HG02970 (cell line): Measurements from ENCODE around the gene CLIP1.
"Not testable (repeated sequence)": the region's sequence is repeated elsewhere in the genome, so short reads cannot be mapped to it uniquely, and the experiment has no call there.

Experiments
- ATAC-seq: cut with Tn5 transposase; IDR thresholded peaks from one replicate; pipeline ENCODE4 v1.9.1; 2021; ENCODE audit warnings: mild to moderate bottlenecking, moderate library complexity, moderate number of reproducible peaks; ENCODE audit not compliant: unreplicated experiment, low FRiP score

Gene CLIP1

DNA sequence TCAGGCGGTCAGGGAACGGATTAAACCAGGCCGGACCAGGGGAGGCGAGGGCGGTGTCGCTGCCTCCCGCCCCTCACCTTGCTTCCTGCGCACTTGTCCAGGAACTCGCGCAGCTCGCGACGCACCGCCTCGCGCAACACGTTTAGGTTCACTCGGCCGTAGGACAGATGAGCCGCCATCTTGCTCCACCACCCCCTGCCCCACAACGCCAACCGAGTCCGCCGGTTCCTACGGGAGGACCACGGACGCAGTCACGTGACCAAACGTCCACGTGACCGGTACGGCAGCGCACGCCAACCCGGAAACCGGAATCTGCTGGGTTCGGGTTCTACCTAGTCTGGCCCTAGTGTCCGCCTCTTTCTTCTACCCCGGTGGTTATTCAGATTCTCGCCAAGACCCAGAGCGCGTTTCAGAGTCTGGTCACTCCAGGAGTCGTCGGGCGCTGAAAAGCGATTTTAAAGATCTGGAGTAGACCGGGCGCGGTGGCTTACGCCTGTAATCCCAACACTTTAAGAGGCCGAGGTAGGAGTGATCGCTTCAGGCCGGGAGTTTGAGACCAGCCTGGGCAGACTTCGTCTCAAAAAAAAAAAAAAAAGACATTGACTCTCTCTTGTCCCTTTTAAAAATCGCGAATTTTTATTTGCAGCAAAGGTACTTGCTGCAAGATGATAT is 156.1 kb downstream of the CLIP1 start, which contains the start of gene VPS33A:
Gene VPS33A (minus strand): TSS at position 265 of the 672 bp plus-strand sequence. CDS start 86 bp downstream, at position 179.
- peak; percentile 96 for ATAC-seq

- ATAC-seq, result peak; percentile 20
Observed at GRCh38 chr12:122265886-122266229, 156.6 kb downstream of the CLIP1 start.

GRCh38 chr12:122265476-122265875 is 157.0 kb downstream of the CLIP1 start:
- no peak for ATAC-seq

DNA sequence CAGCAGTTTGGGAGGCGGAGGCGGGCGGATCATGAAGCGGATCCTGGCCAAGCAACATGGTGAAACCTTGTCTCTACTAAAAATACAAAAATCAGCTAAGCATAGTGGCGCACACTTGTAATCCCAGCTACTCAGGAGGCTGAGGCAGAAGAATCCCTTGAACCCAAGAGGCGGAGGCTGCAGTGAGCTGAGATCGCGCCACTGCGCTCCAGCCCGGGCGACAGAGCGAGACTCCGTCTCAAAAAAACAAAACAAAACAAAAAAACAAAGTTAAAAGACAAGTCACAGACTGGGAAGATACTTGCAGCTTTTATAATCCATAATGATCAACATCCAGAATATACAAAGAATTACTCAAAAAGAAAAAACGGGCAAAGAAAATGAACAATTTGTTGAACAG is 161.7 kb downstream of the CLIP1 start:
- not testable (repeated sequence) for ATAC-seq

GRCh38 chr12:122258939-122259338 is 163.5 kb downstream of the CLIP1 start:
- not testable (repeated sequence) for ATAC-seq

- ATAC-seq, result not testable (repeated sequence)
Observed at GRCh38 chr12:122258462-122258861, 164.0 kb downstream of the CLIP1 start.

DNA sequence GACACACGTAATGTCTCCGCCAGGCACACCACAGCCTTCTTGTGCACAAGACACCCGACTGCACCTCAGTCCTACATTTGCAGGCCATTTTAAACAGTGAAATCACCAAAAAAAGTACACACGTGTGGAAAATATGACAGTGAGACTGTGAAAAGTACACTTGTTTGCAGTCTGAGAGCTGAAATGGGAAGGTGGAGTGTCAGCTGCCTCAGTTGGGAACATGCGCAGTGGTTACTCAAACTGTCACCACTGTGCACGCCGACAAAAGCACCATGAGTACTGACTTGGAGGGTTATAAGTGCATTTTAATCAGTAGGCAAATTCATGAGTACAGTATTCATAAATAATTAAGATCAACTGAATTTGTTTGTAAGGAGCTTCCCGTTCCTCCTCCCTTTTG is 171.9 kb downstream of the CLIP1 start:
- no peak for ATAC-seq

DNA sequence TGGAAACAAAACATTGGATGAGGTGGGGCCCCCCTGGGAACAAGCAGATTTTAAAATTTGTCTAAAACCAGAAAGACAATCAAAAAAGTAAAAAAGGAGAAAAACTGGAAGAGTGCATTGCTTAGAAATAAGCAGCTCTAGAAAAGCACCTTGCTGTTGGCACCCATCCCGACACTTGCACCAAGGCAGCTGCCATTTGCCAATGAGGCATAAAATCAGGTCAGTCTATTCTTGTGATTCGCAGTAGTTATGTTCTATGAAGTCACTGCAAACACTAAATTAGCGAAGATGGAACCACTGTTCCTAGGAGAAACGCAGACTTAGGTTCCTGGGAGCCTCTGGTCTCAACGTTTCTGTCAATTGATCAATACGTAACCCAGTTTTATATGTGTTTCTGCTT is 172.4 kb downstream of the CLIP1 start:
- ATAC-seq, result no peak

DNA sequence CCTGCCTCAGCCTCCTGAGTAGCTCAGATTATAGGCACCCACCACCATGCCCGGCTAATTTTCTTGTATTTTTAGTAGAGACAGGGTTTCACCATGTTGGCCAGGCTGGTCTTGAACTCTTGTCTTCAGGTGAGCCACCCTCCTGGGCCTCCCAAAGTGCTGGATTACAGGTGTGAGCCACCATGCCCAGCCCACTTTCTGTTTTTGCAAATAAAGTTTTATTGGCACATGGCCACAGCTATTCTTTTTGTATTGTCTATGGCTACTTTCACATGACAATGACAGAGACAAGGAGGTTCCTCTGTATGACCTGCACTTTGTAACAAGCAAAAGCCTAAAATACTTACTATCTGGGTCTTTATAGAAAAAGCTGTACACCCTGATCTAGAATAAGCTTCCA is 176.9 kb downstream of the CLIP1 start:
- ATAC-seq, result no peak

GRCh38 chr12:122244565-122245371 is 177.7 kb downstream of the CLIP1 start:
- no peak for ATAC-seq

DNA sequence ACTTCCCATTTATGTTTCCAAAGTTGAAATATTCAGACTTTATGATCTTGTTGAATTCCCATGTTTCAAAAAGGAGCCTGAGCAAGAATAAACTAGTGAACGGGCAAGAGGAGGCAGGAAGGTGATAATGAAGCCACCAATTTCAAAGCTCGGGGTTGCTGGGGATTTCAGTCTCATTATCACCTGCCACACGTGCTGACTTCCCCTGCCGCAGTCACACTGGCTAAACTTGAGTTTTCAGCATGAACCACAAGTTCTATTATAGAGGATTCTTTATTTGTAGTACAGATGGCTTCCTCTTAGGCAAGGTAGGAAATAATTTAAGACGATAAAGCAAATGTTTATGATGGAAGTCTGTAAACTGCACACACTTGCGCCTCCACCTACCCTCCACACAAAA is 178.5 kb downstream of the CLIP1 start:
- no peak for ATAC-seq

- no peak for ATAC-seq
Observed at GRCh38 chr12:122238861-122239260, 183.6 kb downstream of the CLIP1 start.

DNA sequence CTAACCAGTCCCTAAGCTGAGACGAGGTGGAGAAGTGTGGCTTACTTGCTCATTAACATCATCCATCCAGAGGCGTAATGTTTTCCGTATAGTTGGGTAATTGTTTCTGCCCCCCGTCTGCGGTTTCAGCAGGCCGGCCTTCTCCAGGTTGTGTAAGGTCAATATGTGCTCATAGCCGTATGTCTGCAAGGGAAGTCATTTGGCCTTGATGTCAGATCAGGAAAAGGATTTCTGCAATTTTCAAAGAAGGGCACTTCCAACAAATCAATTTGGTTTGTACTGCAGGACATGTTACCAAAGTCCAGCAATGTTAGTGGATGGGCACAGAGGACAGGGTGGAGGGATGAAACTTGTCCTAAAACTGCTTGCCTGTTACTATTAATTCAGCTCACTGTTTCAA is 186.7 kb downstream of the CLIP1 start:
- no peak for ATAC-seq

DNA sequence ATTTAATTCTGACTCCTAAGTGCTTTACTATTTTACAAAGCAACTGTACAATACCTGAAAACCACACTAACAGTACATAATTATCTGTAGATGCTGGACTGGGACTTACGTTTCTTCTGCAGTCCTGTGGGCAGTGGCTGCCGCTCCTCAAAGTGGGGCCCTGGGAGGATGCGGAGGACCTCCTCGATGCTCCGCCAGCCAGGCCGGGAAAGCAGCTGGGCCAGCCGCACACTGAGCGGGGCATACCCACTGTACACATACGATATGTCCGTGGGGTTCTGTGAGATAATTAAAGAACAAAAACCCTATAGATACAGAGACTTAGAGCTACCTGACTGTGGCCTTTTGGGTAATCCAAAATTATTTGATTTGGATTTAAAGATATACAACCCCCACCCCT is 189.8 kb downstream of the CLIP1 start:
- no peak for ATAC-seq

DNA sequence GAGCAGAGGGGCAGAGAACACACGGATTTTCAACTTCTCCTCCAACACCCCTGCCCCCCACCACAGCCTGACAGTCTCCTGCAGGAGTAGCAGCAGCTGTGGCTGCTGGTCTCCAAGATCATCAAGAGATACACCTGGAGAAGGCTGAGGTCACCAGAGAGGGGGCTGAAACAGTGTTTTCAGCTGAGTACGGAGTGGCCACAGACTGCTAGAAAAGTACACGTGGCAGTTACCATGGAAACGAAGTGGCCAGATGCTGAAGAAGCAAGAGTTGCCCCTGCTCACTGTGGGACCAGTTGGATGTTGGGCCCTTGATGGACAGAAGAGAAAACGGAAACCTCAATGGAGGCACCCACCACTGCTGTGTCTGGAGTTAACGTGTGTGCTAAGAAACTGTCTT is 191.7 kb downstream of the CLIP1 start:
- no peak for ATAC-seq

DNA sequence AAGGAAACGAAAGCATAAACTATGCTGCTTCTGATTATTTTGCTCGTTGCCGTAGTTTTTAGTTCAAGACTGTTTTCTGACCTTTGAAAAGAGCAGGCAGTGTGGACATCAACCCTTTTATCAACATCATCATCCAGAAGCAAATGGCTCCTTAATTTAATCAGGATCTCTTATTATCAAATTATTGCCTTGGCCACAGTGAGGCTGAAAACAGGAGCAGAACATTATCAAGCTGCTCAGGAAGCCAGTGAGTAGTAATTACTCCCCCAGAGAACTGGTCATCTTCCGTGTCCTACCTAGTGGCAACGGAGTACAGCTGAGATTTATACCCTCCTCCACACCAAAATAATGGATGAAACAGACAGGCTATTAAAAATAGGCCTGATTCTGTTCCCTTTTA is 194.4 kb downstream of the CLIP1 start:
- no peak for ATAC-seq

DNA sequence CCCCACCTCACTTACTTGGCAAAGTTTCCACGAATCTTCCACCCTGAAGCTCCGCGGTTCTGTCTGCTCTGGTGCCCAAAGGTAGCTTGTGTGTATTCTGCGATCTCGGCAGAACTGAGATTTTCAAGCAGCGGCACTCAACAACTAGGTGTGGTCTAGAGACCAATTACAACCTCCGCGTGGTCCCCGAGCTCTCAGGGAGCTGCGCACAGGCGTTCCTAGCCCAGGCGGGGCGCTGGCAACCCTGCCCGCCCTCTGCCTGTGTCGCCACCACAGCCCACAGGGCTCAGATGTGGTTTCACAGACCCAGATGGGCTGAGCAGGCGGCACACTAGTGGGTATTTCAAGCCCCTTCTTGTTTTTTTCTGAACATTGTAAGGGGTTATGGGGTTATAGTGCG is 195.1 kb downstream of the CLIP1 start:
- ATAC-seq, result no peak

DNA sequence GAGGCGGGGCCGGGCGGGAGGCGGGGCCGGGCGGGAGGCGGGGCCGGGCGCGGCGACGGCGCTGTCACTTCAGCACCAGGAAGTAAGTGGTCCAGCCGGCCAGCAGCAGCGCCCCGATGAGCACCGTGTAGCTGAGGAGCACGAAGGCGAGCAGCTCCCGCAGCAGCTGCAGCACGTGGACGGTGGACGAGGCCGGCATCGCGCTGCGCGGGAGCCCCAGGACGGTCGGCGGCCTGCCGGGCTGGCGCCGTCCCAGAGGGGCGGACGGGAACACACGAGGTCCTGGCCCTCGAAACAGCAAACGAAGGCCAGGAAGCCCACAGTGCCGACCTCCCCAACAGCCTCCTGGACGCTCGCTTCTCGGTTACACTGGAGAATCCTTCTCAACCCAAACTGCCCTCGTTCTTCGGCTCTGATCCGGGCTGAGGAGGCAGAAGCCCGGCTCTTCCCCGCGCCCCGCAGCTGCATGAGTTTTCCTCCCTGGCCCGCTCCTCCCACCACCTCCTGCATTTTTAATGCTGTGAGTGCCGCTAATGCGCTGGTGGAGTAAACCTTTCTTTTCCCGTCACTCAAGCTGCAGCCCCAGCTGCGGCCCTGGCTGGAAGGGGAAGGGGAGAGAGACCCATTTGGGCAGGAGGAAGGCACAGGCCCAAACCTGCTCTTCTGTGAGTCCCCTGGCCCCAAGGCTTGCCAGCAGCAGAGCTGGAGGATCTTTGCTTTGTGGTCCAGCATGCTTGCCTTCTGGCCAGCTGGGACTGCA is 195.9 kb downstream of the CLIP1 start:
- ATAC-seq, result peak; percentile 0

GRCh38 chr12:122225683-122226365 is 196.6 kb downstream of the CLIP1 start, which contains the start of gene DIABLO:
Gene DIABLO, minus strand, starts transcription at chr12:122226052. Its CDS starts 38 bp downstream, at chr12:122226014.
- ATAC-seq, result peak; percentile 93
